ENCODE measurements around the gene DNAJC25. TPM values are rescaled to one million over a fixed set of nuclear protein-coding genes. Genes with fewer than 3 reads are reported as not detected.
A peak's percentile ranks its signal among the peaks of the same experiment; 100 is the strongest.

Gene DNAJC25
- total RNA-seq, 3 donors from 2014 or later: 10.5 to 13.0 (median 11.7) TPM

- intact Hi-C loops (cut with DNase I; ENCODE audit: low total_unique reads): no loop called here
- TF ChIP-seq CTCF (IDR thresholded peaks at IDR 0.05) (no peak), POLR2A (IDR thresholded peaks at IDR 0.05) (no peak), POLR2AphosphoS5 (IDR thresholded peaks at IDR 0.05) (peak in 1 of 3 donors; percentile 15)
- Histone ChIP-seq H3K36me3 (no peaks in the 10 kb centered on the region), H3K27me3 (no peaks in the 10 kb centered on the region), H3K4me1 (no peaks in the 10 kb centered on the region), H3K4me3 (peak overlapping the region; percentile 72 to 90 (median 82)), H3K27ac (peak overlapping the region; percentile 87 to 94), H3K9me3 (no peaks in the 10 kb centered on the region)
- peak in 1 of 2 donors; percentile 21 for DNase-seq (ENCODE audit: low spot score in 2 of 2)
These were observed 32.4 kb upstream of the DNAJC25 start for GRCh38 chr9:111598733-111599091.

GRCh38 chr9:111599092-111599954, 31.8 kb upstream of the DNAJC25 start, which contains the start of gene PTGR1:
Gene PTGR1 (minus strand): TSS chr9:111599647. CDS start chr9:111597422, 2,225 bp downstream.
- Histone ChIP-seq H3K4me3 (peak within 1 kb of the TSS; percentile 72 to 90 (median 82)), H3K27ac (peak within 1 kb of the TSS; percentile 87 to 94), H3K9me3 (no peaks in the 10 kb centered on the region), H3K36me3 (no peaks in the 10 kb centered on the region), H3K27me3 (no peaks in the 10 kb centered on the region), H3K4me1 (no peaks in the 10 kb centered on the region)
- peak; percentile 78 to 80 for DNase-seq (ENCODE audit: low spot score in 2 of 2)
- intact Hi-C loops (cut with DNase I; ENCODE audit: low total_unique reads): no loop called here
- TF ChIP-seq POLR2AphosphoS5 (IDR thresholded peaks at IDR 0.05) (peak; percentile 44 to 55 (median 51)), POLR2A (IDR thresholded peaks at IDR 0.05) (no peak)

GRCh38 chr9:111599955-111600343, 31.2 kb upstream of the DNAJC25 start:
- Histone ChIP-seq H3K27ac (peak overlapping the region; percentile 87 to 94), H3K27me3 (no peaks in the 10 kb centered on the region), H3K4me1 (no peaks in the 10 kb centered on the region), H3K9me3 (no peaks in the 10 kb centered on the region), H3K36me3 (no peaks in the 10 kb centered on the region), H3K4me3 (peak overlapping the region; percentile 72 to 90 (median 82))
- TF ChIP-seq CTCF (IDR thresholded peaks at IDR 0.05) (no peak), POLR2A (IDR thresholded peaks at IDR 0.05) (no peak), POLR2AphosphoS5 (IDR thresholded peaks at IDR 0.05) (no peak)
- intact Hi-C loops (cut with DNase I; ENCODE audit: low total_unique reads): no loop called here
- no peak for DNase-seq (ENCODE audit: low spot score in 2 of 2)

- TF ChIP-seq POLR2A (IDR thresholded peaks at IDR 0.05): no peak
- no peak for TF ChIP-seq POLR2AphosphoS5 (IDR thresholded peaks at IDR 0.05)
- TF ChIP-seq CTCF (IDR thresholded peaks at IDR 0.05): no peak
- intact Hi-C loops (cut with DNase I; ENCODE audit: low total_unique reads): no loop called here
- DNase-seq (ENCODE audit: low spot score in 2 of 2): no peak
- Histone ChIP-seq H3K9me3 (no peaks in the 10 kb centered on the region), H3K27me3 (no peaks in the 10 kb centered on the region), H3K4me3 (no peak overlapping the region), H3K27ac (no peak overlapping the region), H3K36me3 (no peaks in the 10 kb centered on the region), H3K4me1 (no peaks in the 10 kb centered on the region)
These were observed 29.7 kb upstream of the DNAJC25 start for GRCh38 chr9:111601237-111602018.

- no peak for DNase-seq (ENCODE audit: low spot score in 2 of 2)
- Histone ChIP-seq H3K4me1 (no peaks in the 10 kb centered on the region), H3K36me3 (no peaks in the 10 kb centered on the region), H3K27me3 (no peaks in the 10 kb centered on the region), H3K27ac (no peak overlapping the region), H3K9me3 (no peaks in the 10 kb centered on the region), H3K4me3 (no peak overlapping the region)
- intact Hi-C loops (cut with DNase I; ENCODE audit: low total_unique reads): no loop called here
- TF ChIP-seq POLR2A (IDR thresholded peaks at IDR 0.05): no peak
- no peak for TF ChIP-seq CTCF (IDR thresholded peaks at IDR 0.05)
- no peak for TF ChIP-seq POLR2AphosphoS5 (IDR thresholded peaks at IDR 0.05)
These were observed 28.1 kb upstream of the DNAJC25 start for GRCh38 chr9:111603041-111603440.
